ENCODE results near the gene L3MBTL4.

DNA sequence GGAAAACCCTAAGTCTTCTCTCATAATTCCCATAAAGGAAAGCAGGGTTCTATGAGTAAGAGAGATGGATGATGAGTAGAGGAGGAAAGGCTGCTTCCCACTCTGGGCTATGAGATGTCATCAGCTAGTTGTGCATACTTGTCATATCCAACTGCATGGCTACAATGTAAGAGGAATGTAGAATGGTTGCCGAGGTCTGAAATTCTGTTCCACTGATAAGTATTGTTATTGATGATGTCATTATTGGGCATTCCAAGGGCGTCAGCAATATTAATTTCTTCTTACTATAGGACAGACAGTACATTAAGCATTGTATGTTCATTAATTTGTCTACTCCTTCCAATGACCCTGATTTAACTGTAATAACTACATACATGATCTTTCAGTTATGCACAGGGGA lies 88.1 kb downstream of the L3MBTL4 start:
- TF ChIP-seq CTCF (conservative IDR thresholded peaks at IDR 0.05; ENCODE audit: low read length) (no peak), EZH2phosphoT487 (IDR thresholded peaks at IDR 0.05; ENCODE audit: borderline replicate concordance, low read depth, low read length) (no peak)
